NCI-H146 treated with DMSO at 0.1 percent for 48 hours (cell line): ENCODE data around the gene SH3BGRL2.
"Not testable (repeated sequence)": the region's sequence is repeated elsewhere in the genome, so short reads cannot be mapped to it uniquely, and the experiment has no call there.

Experiments used
- DNase-seq: peaks from one replicate; lab custom pipeline; 2025; ENCODE audit not compliant: unreplicated experiment; lab: John Stamatoyannopoulos, UW

SH3BGRL2 gene

DNA sequence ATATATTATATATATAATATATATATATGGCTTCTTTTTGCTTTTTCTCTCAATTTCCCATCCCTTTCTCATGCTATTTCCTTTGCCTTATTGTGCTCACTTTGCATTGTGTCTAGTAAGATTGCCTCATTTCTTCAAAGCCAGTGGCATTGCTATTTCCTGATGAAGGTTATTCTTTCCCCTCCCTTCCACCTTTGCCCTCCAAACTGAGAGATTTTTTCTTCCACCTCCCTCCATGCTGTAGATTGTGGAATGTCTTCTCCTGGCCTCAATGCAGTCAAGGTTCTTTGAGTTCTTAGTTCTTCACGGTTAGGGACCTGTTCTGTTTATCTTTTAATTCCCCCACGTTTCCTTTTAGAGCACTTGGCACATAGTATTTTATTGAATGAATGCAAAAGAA is 17.2 kb downstream of the SH3BGRL2 start:
- DNase-seq: no peak

DNA sequence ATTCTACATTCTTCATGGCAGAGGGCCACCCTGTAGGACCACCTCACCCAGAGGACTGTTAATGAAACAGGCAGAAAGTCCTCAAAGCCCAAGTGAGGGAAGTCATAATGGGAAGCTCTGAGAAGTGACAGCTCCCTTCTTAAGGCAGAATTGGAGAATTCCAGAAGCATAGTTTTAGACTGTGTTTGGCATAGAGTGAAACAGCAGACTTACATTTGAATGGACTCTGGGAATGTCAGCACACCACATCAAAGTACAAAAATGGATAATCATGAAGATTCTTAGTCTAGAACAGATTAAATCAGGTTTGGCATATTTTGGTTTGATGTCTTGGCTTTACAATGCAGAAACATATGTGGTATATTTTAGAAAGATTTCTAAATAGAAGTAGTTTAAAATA is 17.9 kb downstream of the SH3BGRL2 start:
- no peak for DNase-seq

GRCh38 chr6:79650950-79651349 is 19.8 kb downstream of the SH3BGRL2 start:
- no peak for DNase-seq

GRCh38 chr6:79656134-79656533 is 25.0 kb downstream of the SH3BGRL2 start:
- no peak for DNase-seq

GRCh38 chr6:79657238-79657637 is 26.1 kb downstream of the SH3BGRL2 start:
- DNase-seq: no peak

DNA sequence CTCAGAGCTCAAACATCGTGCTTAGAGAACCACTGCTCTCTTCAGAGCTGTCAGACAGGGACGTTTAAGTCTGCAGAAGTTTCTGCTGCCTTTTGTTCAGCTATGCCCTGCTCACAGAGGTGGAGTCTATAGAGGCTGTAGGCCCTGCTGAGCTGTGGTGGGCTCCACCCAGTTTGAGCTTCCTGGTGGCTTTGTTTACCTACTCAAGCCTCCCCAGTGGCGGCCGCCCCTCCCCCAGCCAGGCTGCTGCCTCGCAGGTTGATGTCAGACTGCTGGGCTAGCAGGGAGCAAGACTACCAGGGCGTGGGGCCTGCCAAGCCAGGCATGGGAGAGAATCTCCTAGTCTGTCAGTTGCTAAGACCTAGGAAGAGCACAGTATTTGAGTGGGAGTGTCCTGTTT is 32.5 kb downstream of the SH3BGRL2 start:
- not testable (repeated sequence) for DNase-seq

DNA sequence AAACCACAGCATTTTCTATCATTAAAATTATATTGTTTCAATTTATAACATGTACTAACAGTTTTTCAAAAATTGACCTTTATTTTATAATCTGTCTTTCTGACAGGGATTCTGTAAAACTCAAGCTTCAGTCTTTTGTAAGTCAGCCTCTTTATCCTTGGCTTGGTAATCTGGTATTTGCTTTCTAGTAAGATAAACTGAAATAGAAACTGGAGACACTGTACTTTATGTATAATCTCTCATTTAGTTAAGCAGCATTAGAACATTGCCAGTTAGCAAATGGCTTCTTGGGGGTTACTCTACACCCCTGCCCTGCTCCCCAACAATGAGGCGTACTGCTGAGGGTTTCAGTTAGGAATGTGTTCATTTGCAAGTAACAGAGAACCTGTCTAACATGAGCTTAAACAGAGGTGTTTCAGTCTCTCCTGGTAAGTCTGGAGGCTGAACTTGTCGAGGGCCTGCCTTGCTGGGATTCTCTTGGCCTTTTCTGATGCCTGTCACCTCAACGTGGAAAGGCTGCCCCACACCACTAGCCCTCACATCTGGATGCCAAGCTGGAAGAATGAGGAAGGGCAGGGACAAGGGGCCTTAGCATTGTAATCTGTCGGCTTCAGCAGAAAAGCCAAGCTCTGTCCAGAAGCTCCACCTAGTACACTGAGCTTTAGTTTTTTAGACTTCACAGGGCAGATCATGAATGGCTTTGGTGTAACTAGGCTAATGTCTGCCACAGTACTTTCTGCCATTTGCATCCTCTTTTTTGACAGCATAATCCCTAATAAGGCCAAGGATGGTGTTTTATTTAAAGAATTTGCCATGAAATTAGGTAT is 34.8 kb downstream of the SH3BGRL2 start:
- no peak for DNase-seq

DNA sequence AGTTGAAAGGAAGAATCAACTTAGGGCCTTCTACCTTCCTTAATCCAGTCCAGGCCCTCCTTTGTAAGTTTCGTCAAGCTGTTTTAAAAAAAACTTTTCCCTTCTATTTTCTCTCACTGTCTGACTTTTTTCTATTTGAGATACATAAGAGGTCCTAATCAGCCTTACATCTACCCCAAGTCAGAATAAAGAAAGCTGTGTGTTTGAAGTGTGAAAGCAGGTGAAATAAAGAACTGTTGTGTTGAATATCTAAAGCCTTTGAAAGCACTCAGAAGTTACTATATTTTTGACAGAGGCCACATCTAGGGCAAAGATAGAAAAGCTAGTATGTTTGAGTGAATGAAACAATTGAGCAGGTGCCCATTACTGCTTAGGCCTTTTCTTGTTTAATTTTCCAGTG is 35.5 kb downstream of the SH3BGRL2 start:
- no peak for DNase-seq

- DNase-seq: no peak
Observed at GRCh38 chr6:79668381-79668780, 37.3 kb downstream of the SH3BGRL2 start.

DNA sequence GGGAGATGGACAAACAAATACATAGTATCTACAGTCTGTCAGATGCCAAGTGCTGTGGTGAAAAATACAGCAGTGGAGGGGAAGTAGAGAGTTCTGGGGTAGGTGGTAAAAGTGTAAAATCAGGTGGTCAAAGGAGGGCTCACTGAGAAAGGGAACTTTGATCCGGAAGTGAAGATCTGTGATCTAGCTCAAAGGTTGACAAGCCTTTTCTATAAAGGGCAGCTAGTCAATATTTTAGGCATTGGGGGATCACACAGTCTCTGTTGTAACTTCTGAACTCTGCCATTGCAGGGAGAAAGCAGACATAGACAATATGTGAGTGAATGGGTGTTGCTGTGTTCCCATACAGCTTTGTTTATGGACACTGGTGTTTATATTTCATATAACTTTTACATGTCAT is 38.6 kb downstream of the SH3BGRL2 start:
- no peak for DNase-seq

DNA sequence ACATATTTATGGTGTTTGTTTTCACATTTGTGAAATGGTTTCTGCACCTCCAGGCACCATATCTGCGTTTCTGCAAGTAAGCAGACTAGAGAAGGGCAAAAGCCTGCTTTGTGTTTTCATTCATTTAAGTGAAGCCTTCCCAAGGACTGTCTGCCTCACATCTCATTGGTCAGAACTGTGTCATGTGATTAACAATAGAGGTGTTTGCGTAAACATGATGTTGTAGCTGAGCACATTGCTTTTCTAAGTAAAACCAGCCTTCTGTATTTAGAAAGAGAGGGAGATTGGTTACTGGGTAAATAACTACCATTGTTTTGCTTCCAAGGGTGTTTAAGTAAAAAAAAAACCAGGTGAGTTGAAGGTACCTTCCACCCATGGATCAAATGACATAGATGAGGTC is 39.7 kb downstream of the SH3BGRL2 start:
- DNase-seq: peak; percentile 41

DNA sequence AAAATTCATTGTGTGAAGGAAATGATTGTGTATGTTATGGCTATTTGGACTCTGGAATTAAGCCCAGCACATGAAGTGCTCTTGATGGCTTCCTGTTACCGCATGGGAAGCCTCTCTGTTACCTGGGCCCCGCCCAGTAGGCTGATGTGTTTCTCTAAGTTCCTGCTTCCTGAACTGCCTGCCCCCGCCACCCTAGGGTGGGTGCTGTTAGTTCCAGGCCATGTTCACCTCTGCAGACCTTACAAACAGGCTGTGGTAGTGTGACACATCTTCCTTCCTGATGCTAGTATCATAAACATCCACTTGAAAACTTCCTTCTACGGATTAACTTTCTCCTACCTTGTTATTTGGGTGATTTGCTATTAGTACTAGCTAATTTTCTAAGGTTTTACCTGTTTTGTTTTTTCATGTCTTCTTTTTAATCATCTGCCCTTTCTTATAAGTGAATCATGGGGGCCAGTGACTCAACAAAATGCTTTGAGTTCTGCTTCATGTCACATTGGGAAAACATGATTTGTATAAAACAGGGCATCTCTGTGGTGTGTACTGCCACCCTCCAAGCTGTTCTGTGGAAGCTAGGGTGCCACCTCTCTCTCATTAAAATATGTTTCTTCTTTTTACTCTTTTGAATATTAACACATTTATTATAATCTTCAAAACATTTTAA is 40.6 kb downstream of the SH3BGRL2 start:
- no peak for DNase-seq

- no peak for DNase-seq
Observed at GRCh38 chr6:79672631-79673111, 41.5 kb downstream of the SH3BGRL2 start.

- no peak for DNase-seq
Observed at GRCh38 chr6:79673947-79674346, 42.8 kb downstream of the SH3BGRL2 start.

DNA sequence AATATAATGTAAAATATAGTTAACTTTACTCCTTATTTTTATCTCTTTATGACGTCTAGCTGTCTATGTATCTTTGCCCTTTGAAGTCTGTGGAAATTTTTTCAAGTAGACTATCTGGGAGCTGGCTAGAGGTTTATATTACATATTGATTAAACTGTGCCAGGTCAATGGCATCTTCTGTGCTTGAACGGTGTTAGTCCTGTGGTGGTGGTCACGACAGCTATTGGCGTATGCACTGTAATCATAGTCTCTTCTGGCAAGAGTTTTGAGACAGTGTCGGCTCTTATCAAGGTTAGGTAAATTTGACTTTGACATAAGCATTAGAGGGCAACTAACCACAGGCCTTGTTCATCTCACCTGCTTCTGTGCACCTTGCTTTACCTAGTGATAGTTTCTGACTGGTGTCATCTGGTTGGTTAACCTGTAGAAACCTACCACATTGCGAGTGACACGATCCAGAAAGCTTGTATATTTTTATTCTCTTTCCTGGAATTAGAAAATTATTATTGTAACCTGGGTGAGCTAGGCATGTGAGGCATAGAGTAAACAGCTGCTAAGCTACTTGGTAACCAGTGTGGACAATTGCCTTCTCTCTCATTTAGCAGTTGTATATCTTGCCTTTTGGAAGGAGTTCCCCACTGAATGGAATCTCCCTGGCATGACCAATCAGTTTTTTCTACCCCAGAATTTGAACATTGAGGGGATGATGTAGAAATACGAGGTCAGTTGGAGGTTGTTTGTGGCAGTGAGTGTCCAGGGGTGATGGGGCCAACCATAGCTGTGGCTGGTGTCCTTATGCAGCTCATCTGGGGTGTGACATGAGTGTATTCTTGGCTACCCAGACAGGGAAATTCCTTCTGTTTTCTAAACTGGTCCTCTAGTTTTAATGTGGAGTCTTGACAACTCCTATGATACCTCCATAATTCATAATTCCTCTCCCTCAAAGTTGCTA is 45.9 kb downstream of the SH3BGRL2 start:
- DNase-seq: no peak

DNA sequence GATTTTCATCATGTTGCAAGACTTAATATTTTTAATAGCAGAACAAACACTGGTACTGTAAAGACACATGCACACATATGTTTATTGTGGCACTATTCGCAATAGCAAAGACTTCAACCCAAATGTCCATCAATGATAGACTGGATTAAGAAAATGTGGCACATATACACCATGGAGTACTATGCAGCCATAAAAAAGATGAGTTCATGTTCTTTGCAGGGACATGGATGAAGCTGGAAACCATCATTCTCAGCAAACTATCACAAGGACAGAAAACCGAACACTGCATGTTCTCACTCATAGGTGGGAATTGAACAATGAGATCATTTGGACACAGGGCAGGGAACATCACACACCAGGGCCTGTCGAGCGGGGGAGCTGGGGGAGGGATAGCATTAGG is 51.6 kb downstream of the SH3BGRL2 start:
- not testable (repeated sequence) for DNase-seq

- no peak for DNase-seq
Observed at GRCh38 chr6:79684876-79685275, 53.7 kb downstream of the SH3BGRL2 start.

DNA sequence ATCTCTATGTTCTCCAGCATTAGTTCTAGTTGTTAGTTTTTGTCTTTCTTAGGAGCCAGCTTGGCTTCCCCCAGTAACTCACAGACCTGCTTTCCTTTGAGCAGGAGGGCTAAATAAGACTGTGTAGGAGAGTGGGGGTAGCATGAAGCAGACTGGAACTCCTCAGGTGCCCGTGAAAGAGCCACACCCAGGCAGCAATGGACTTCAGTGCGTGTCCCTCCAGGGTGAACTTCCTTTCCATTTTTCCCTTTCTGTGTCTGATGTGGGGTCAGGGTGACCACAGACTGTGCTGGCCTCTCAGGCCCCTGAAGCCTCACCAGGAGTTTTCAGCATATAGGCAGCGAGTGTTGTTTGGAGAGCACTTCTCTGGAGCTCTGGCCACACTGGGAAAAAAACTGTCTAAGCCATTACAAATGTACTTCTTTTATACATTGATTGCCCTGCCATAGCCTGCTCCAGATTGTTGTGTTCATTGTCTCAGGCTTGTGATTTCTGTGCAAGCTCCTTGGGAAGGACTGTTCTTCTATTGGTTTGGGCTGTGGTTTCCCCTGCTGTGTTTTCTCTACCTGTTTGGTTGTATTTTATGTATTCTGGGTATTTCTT is 55.7 kb downstream of the SH3BGRL2 start:
- DNase-seq: no peak

DNA sequence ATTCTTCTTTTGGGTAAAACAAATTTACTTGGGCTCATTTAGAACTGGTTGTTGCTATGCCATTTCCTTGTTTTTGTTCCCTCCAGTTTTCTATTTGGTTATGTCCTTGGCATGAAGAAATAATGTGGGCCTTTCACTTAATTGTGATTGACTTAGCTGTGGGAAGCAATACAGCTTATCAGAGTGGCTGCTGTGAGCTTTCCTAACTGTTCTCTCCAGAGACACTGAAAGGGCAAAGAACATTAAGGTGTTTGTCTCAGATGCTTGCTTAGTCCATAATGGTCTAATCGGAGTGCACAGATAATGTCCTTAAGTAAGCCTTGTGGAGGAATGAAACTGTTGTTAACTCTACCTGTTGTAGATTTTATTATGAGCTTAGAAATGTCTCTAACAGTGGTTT is 56.6 kb downstream of the SH3BGRL2 start:
- peak; percentile 74 for DNase-seq

DNA sequence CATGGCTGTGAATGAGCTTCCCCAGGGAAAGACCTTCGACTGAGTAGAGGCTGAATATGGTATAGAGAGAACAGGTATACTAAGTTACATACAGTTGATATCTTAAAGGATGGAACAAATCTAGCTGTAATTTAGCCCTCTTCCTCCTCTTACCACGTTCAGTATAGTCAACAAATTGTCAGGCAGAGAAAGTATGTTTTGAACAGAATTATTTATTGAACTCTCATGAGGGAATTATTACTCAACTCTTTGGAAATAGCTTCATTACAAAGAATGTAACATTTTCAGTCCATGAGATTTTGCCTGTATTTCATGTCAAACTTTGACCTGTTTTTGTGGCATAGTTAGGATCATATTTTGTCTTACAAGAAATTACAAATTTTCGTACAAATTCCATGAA is 63.0 kb downstream of the SH3BGRL2 start:
- no peak for DNase-seq
